HepG2 (cell line): Measurements from ENCODE around the gene CHKA. TPM values are rescaled to one million over a fixed set of nuclear protein-coding genes. Genes with fewer than 3 reads are reported as not detected.

Source experiments
- ARID2 ChIP-seq: sonication (generic); formaldehyde crosslinking; IDR thresholded peaks from 2 replicates; pipeline ENCODE4 v1.8.1; 2022; ENCODE audit warnings: mild to moderate bottlenecking, missing genetic modification reagents, borderline replicate concordance
- ARID4A ChIP-seq: sonication (generic); formaldehyde crosslinking; IDR thresholded peaks from 2 replicates; pipeline ENCODE4 v1.5.0; 2020; ENCODE audit warnings: mild to moderate bottlenecking, missing genetic modification reagents, borderline replicate concordance
- CBFB ChIP-seq: sonication (generic); formaldehyde crosslinking; IDR thresholded peaks from 2 replicates; pipeline ENCODE4 v1.4.0; 2020; ENCODE audit warnings: missing genetic modification reagents
- IKZF5 ChIP-seq: IDR thresholded peaks from 2 replicates; pipeline ENCODE4 v1.6.1; 2018; ENCODE audit warnings: missing genetic modification reagents, mild to moderate bottlenecking, missing compliant biosample characterization
- KAT7 ChIP-seq: IDR thresholded peaks from 2 replicates; pipeline ENCODE4 v1.6.1; 2018; ENCODE audit warnings: borderline replicate concordance, missing compliant biosample characterization
- KDM1A ChIP-seq: IDR thresholded peaks from 2 replicates; pipeline ENCODE4 v1.6.1; 2016; ENCODE audit warnings: missing compliant biosample characterization
- KLF11 ChIP-seq: IDR thresholded peaks from 2 replicates; pipeline ENCODE4 v1.6.1; 2016; ENCODE audit warnings: missing compliant biosample characterization
- MIXL1 ChIP-seq: IDR thresholded peaks from 2 replicates; pipeline ENCODE4 v1.6.1; 2016
- MTA1 ChIP-seq: sonication (generic); formaldehyde crosslinking; IDR thresholded peaks from 2 replicates; pipeline ENCODE4 v1.4.0; 2020; ENCODE audit warnings: missing genetic modification reagents, mild to moderate bottlenecking, borderline replicate concordance
- MXD1 ChIP-seq: sonication (generic); formaldehyde crosslinking; IDR thresholded peaks from 2 replicates; pipeline ENCODE4 v1.4.0; 2020; ENCODE audit warnings: mild to moderate bottlenecking, missing genetic modification reagents
- NFE2 ChIP-seq: sonication (generic); formaldehyde crosslinking; IDR thresholded peaks from 2 replicates; pipeline ENCODE4 v1.4.0; 2020; ENCODE audit warnings: missing genetic modification reagents
- NR2F1 ChIP-seq, 2 experiments: fragments of 450-650 bp in 1 of 2; formaldehyde crosslinking in 1 of 2; IDR thresholded peaks; 2 replicates each; pipeline versions ENCODE4 v1.5.0 to v1.6.1; 2016 to 2020; ENCODE audit warnings: mild to moderate bottlenecking in 1 of 2, missing compliant biosample characterization in 1 of 2, missing genetic modification reagents in 1 of 2, moderate library complexity in 1 of 2
- RBM22 ChIP-seq: fragments of 200-400 bp; formaldehyde crosslinking; optimal IDR thresholded peaks from 2 replicates; pipeline ENCODE3; 2017; ENCODE audit warnings: mild to moderate bottlenecking, low read length, moderate library complexity
- RFXAP ChIP-seq: sonication (generic); formaldehyde crosslinking; IDR thresholded peaks from 2 replicates; pipeline ENCODE4 v1.4.0; 2020; ENCODE audit warnings: missing genetic modification reagents, borderline replicate concordance
- RNF219 ChIP-seq: sonication (generic); formaldehyde crosslinking; IDR thresholded peaks from 2 replicates; pipeline ENCODE4 v1.5.0; 2020; ENCODE audit warnings: mild to moderate bottlenecking, missing genetic modification reagents
- SMAD3 ChIP-seq: sonication (generic); formaldehyde crosslinking; IDR thresholded peaks from 2 replicates; pipeline ENCODE4 v1.4.0; 2020; ENCODE audit warnings: missing genetic modification reagents
- TFE3 ChIP-seq: IDR thresholded peaks from 2 replicates; pipeline ENCODE4 v1.6.1; 2016
- XRCC5 ChIP-seq: fragments of 200-400 bp; formaldehyde crosslinking; optimal IDR thresholded peaks from 2 replicates; pipeline ENCODE3; 2017; ENCODE audit warnings: mild to moderate bottlenecking, low read length
- ZBTB7B ChIP-seq: sonication (generic); formaldehyde crosslinking; IDR thresholded peaks from 2 replicates; pipeline ENCODE4 v1.4.0; 2020; ENCODE audit warnings: missing genetic modification reagents
- ZFY ChIP-seq: sonication (generic); formaldehyde crosslinking; IDR thresholded peaks from 2 replicates; pipeline ENCODE4 v1.4.0; 2020; ENCODE audit warnings: missing genetic modification reagents
- ZNF414 ChIP-seq: sonication (generic); formaldehyde crosslinking; IDR thresholded peaks from 2 replicates; pipeline ENCODE4 v1.5.0; 2020; ENCODE audit warnings: missing genetic modification reagents
- ZNF543 ChIP-seq: sonication (generic); formaldehyde crosslinking; IDR thresholded peaks from 2 replicates; pipeline ENCODE4 v1.4.0; 2020; ENCODE audit warnings: mild to moderate bottlenecking, missing genetic modification reagents
- polyA plus RNA-seq, 8 experiments: library from polyadenylated mRNA; depleted of rRNA in 3 of 8; stranded (reverse) in 7 of 8; unstranded in 1 of 8; fragments of >200 nt; fragmentation: Illumina TruSeq in 4 of 8; extraction: Trizol in 4 of 8; gene quantifications; 2 replicates each; pipeline versions ENCODE4 v1.2.1 to v1.2.3, GENCODE V29; 2011 to 2016; ENCODE audit warnings: low read depth in 4 of 8, missing spikeins in 1 of 8, mixed read lengths in 1 of 8; ENCODE audit not compliant: insufficient read depth in 1 of 8
- total RNA-seq, 5 experiments: library from RNA; depleted of rRNA; stranded (reverse); fragments of >200 nt; fragmentation: Illumina TruSeq; extraction: Trizol; gene quantifications; 2 replicates each; pipeline ENCODE4 v1.2.3, GENCODE V29; 2016; ENCODE audit warnings: low read depth in 1 of 5

Gene CHKA
- total and polyA plus RNA-seq, 2 of the 13 experiments (the other 11 are each of a cell fraction or from before 2014, with no cell fraction given) = 71.6 to 92.7 TPM

GRCh38 chr11:68020575-68020974, 100.6 kb downstream of the CHKA start (continued):
- TF ChIP-seq MIXL1 (CRISPR knock-in tag) (no peak), NFE2 (CRISPR knock-in tag) (no peak), MTA1 (CRISPR knock-in tag) (no peak), RFXAP (CRISPR knock-in tag) (0 out of 2 replicates have a peak, but pooled peaks have one; percentile 45), RBM22 (no peak), ZFY (CRISPR knock-in tag) (peak; percentile 66; the same call in 1 of the 2 replicates), ZNF543 (no peak), KDM1A (CRISPR knock-in tag) (no peak), ARID2 (CRISPR knock-in tag) (no peak), KAT7 (CRISPR knock-in tag) (no peak), SMAD3 (CRISPR knock-in tag) (no peak), IKZF5 (CRISPR knock-in tag) (no peak), RNF219 (CRISPR knock-in tag) (no peak), KLF11 (no peak), TFE3 (CRISPR knock-in tag) (no peak), ZNF414 (CRISPR knock-in tag) (no peak), NR2F1 (CRISPR knock-in tag; IDR thresholded peaks at IDR 0.05) (no peak), MXD1 (CRISPR knock-in tag) (no peak), ZBTB7B (peak; percentile 53; the same call in 1 of the 2 replicates), ARID4A (CRISPR knock-in tag) (peak; percentile 50; the same call in 1 of the 2 replicates), CBFB (CRISPR knock-in tag) (0 out of 2 replicates have a peak, but pooled peaks have one; percentile 32), XRCC5 (peak; percentile 73)
